ENCODE data around the gene MYO6.

- TF ChIP-seq CTCF (conservative IDR thresholded peaks at IDR 0.05; ENCODE audit: low read length) (no peak), EZH2phosphoT487 (IDR thresholded peaks at IDR 0.05; ENCODE audit: borderline replicate concordance, low read depth, low read length) (no peak)
Measured at GRCh38 chr6:75896526-75896925, 147.5 kb downstream of the MYO6 start.

Data from OCI-LY7 (cell line).